Activated naive CD8-positive, alpha-beta T cell treated with anti-CD3 and anti-CD28 coated beads, Interleukin-2, amount 10 ng/mL, durations not matched to agents 7 days and 5 days (primary cell): ENCODE measurements around the gene UGT1A1. TPM values are rescaled to one million over a fixed set of nuclear protein-coding genes. Genes with fewer than 3 reads are reported as not detected.
A peak's percentile ranks its signal among the peaks of the same experiment; 100 is the strongest.

Source experiments
- ATAC-seq: fragments of 150-1000 bp; cut with Tn5 transposase; one replicate; pipeline ENCODE4 v1.10.0; 2021; ENCODE audit warnings: low read depth, moderate library complexity
- POLR2A ChIA-PET: fragments of 350-600 bp; sonication (Branson Sonifier 250); formaldehyde crosslinking; loops from one replicate; lab custom pipeline; 2021; ENCODE audit warnings: antibody characterized with exemption; lab: Charles Lee
- DNase-seq: peaks from one replicate; pipeline ENCODE4 v3.0.0; 2021
- H3K27ac Mint-ChIP-seq: one replicate; pipeline ENCODE4 v1.8.0; 2022; ENCODE audit warnings: mild to moderate bottlenecking, mixed read lengths
- H3K27me3 Mint-ChIP-seq: one replicate; pipeline ENCODE4 v1.8.0; 2022; ENCODE audit warnings: mild to moderate bottlenecking, moderate library complexity, mixed read lengths
- H3K36me3 Mint-ChIP-seq: one replicate; pipeline ENCODE4 v1.8.0; 2021; ENCODE audit warnings: mild to moderate bottlenecking, mixed read lengths
- H3K4me1 Mint-ChIP-seq: one replicate; pipeline ENCODE4 v1.8.0; 2021; ENCODE audit warnings: mixed read lengths
- H3K4me3 Mint-ChIP-seq: one replicate; pipeline ENCODE4 v1.8.0; 2022; ENCODE audit warnings: mild to moderate bottlenecking, moderate library complexity, mixed read lengths
- H3K9me3 Mint-ChIP-seq: one replicate; pipeline ENCODE4 v1.8.0; 2021; ENCODE audit warnings: mixed read lengths
- total RNA-seq, 2 experiments: library from RNA; stranded (reverse); gene quantifications; one replicate each; pipeline ENCODE4 v1.2.3, GENCODE V29; 2021

The UGT1A1 gene
- total RNA-seq, 2 experiments from 2014 or later: not detected

DNA sequence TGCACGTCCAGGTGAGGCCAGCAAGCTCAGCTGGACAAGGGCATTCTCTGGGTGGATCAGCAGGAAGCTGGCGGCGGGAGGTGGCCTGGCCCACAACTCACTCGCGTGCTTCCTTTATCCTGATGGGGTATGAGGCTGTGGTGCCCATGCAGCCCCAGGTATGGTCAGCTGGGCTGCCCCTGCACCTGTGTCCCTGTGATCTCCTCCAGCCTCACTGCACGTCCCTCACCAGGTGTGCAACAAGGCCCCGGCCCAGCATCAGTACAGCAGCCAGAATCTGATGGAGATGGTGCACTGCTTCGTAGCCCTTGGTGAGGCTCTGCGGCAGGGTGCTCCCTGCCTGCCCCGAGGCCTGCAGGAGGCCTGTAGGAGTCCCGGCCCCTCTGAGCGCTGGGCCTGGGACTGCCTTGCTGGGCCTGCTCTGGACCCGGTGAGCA, 35.7 kb downstream of the UGT1A1 start:
- POLR2A ChIA-PET: no interaction called here
- no peak for ATAC-seq

DNA sequence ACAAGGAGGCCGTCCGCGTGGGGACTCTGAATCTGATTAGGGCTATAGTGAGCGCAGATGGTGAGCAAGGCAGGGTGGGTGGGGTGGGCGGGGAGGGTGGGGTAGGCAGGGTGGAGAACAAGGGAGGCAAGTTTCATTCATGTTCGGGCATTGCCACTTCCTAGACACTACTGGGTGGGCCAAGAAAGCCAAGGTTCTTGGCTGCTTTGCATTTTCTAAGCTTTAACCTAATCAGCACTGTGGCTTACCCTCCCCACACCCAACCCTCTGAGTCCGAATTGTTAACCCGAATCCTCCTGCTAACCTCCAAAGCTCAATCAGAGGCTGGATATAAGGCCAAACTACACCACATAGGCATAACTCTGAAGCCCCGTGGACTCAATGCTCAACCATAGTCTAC, 36.2 kb downstream of the UGT1A1 start:
- Mint-ChIP-seq H3K4me1 (peaks cover 6% of the 10 kb centered on the region), H3K36me3 (no peaks in the 10 kb centered on the region), H3K27ac (no peak overlapping the region), H3K9me3 (no peaks in the 10 kb centered on the region), H3K27me3 (peaks cover 9% of the 10 kb centered on the region), H3K4me3 (no peak overlapping the region)
- POLR2A ChIA-PET: no interaction called here
- DNase-seq (no peak), ATAC-seq (no peak)

More for the DNA sequence above, 35.7 kb downstream of the UGT1A1 start:
- Mint-ChIP-seq H3K9me3 (no peaks in the 10 kb centered on the region), H3K27me3 (peaks cover 9% of the 10 kb centered on the region), H3K4me1 (peaks cover 4% of the 10 kb centered on the region), H3K4me3 (no peak overlapping the region), H3K27ac (no peak overlapping the region), H3K36me3 (no peaks in the 10 kb centered on the region)
- no peak for DNase-seq

DNA sequence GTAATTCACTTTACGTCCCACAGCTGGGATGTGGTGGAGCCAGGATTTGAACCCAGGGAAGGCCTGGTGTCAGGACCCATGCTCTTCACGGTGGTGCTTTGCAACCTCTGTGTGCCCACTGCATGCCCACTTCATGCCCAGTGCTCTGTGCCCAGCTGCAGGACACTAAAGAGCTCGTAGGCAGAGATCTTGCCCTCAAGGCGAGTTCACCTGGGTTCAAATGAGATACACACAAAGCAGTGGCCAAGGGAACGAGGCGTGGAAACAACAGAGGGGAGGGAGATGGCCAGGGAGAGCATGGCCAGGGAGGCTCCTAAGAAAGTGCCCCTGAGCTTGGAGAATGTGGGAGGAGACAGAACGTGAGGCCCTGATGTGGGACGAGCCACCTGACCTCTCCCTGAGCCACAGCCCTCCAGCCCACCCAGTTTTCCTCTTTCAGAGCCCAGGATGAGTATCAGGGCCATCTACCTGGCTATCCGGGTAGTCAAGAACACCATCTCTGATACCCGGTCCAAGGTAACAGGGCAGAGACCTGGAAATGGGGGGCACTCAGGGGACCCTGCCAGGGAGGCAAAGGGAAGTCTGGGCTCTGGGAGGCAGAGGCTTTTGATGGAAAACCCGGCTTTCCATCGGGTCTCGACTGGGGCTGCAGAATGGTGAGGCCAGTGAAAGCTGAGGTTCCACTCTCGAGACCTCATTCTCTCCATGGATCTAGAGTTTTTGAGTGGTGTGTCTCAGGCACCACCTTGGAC, 38.4 kb downstream of the UGT1A1 start:
- Mint-ChIP-seq H3K4me1 (peaks cover 7% of the 10 kb centered on the region), H3K27me3 (peaks cover 12% of the 10 kb centered on the region), H3K4me3 (no peak overlapping the region), H3K9me3 (no peaks in the 10 kb centered on the region), H3K36me3 (no peaks in the 10 kb centered on the region), H3K27ac (no peak overlapping the region)
- DNase-seq (no peak), ATAC-seq (no peak)
- POLR2A ChIA-PET: no interaction called here

DNA sequence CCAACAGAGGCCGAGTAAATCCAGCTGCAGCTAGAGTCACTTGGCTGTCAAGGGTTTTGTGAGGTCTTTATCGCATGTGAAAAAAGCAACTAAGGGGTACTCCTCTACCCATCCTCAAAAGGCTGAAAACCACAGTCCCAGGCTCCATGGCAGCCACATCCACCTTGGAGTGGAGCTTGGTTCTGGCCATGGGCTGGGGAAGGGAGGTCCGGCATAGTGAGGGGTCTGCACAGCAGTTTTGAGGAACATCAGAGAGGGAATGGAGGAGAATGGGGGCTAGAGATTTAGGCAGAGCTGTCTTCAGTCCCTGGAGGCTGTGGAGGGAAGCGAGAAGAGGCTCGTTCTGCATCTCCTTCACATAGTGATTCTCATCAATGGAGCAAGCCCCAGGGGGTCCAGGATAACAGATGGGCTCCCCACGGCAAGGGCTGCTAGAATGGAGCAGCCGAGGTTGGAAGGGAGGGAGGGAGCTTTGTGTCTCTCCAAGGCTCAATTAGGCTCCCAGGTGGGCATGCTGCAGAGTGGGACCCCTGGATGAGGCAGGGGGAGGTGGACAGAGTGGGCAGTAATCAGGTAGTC, 39.1 kb downstream of the UGT1A1 start:
- Mint-ChIP-seq H3K4me1 (peaks cover 7% of the 10 kb centered on the region), H3K27ac (no peak overlapping the region), H3K4me3 (no peak overlapping the region)

DNA sequence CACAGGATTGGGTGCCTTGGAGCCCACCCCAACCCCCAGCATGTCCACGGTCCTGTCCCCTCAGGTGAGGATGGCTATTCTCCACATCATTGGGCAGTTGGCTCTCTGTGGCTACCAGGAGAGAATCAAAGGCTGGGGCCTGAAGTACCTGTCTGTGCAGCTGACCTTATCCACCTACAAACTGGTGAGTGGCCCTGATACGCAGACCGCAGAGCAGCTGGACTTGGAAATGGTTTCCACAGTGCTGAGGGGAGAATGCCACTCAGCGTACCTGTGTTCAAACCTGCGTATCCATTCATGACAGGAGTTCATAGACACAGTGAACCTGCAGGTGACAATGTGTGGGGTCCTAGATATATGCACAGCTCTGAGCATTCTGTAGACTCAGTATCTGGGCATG, 39.6 kb downstream of the UGT1A1 start:
- no peak overlapping the region for H3K4me3 Mint-ChIP-seq
- POLR2A ChIA-PET: no interaction called here

More for the DNA sequence above, 39.1 kb downstream of the UGT1A1 start:
- POLR2A ChIA-PET: no interaction called here
- no peak for ATAC-seq
- no peaks in the 10 kb centered on the region for H3K36me3 Mint-ChIP-seq
- no peak for DNase-seq
- H3K9me3 Mint-ChIP-seq: no peaks in the 10 kb centered on the region
- H3K27me3 Mint-ChIP-seq: peaks cover 12% of the 10 kb centered on the region

DNA sequence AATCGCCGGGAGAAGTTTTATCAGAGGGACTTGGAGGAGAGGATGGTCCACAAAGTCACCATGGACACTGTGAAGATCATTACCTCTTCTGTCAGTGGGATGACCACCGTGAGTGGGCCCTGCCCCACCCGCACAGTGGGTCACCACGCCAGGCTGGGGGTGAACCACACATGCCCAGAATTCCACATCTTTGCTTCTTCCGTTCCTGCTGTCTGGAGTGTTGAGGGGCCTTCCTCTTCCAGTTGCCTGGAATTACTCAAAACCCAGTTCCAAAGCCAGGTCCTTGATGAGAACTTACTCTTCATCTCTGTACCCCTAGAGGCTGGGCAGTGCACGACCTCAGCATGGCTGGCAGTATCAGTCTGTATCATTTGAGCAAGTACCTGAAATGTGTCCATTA, 40.1 kb downstream of the UGT1A1 start:
- POLR2A ChIA-PET: no interaction called here
- peaks cover 20% of the 10 kb centered on the region for H3K27me3 Mint-ChIP-seq

More for the DNA sequence above, 39.6 kb downstream of the UGT1A1 start:
- peaks cover 7% of the 10 kb centered on the region for H3K4me1 Mint-ChIP-seq
- ATAC-seq (no peak), DNase-seq (no peak)
- no peaks in the 10 kb centered on the region for H3K9me3 Mint-ChIP-seq
- H3K27me3 Mint-ChIP-seq: peaks cover 16% of the 10 kb centered on the region
- H3K36me3 Mint-ChIP-seq: no peaks in the 10 kb centered on the region
- no peak overlapping the region for H3K27ac Mint-ChIP-seq

DNA sequence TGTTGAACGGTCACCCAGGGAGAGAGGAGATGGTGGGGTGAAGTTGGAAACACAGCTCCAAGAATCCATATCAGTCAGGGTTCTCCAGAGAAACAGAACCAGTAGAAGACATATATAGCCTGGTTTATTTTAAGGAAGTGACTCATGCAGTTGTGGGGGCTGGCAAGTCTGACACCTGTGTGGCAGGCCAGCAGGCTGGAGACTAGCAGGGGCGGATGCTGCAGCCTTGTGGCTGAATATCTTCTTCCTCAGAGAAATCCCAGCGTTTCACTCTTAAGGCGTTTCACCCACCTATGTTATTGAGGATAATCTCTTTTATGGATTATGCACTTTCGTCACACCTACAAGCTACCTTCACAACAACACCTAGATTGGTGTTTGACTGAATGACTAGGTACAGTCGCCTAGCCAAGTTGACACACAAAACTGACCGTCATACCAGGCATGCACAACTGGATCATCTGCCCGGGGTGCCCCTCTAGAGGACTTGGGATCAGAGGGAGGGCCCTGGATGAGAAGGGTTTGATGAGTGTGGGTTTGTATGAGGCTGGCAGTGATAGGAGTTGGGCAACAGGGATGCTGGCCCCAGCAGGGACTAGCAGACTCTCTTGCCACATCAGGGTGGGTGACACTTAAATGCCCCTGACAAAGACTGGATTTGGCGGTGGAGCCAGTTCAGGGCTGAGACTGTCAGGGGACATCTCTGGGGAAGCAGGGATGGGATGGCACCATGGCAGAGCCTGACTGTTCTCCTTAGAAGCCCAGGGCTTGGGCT, 41.5 kb downstream of the UGT1A1 start:
- DNase-seq: no peak
- no peak overlapping the region for H3K27ac Mint-ChIP-seq

More for the DNA sequence above, 40.1 kb downstream of the UGT1A1 start:
- H3K4me3 Mint-ChIP-seq: no peak overlapping the region
- DNase-seq: no peak
- H3K9me3 Mint-ChIP-seq: no peaks in the 10 kb centered on the region
- H3K27ac Mint-ChIP-seq: no peak overlapping the region
- no peaks in the 10 kb centered on the region for H3K36me3 Mint-ChIP-seq
- peaks cover 7% of the 10 kb centered on the region for H3K4me1 Mint-ChIP-seq
- no peak for ATAC-seq

DNA sequence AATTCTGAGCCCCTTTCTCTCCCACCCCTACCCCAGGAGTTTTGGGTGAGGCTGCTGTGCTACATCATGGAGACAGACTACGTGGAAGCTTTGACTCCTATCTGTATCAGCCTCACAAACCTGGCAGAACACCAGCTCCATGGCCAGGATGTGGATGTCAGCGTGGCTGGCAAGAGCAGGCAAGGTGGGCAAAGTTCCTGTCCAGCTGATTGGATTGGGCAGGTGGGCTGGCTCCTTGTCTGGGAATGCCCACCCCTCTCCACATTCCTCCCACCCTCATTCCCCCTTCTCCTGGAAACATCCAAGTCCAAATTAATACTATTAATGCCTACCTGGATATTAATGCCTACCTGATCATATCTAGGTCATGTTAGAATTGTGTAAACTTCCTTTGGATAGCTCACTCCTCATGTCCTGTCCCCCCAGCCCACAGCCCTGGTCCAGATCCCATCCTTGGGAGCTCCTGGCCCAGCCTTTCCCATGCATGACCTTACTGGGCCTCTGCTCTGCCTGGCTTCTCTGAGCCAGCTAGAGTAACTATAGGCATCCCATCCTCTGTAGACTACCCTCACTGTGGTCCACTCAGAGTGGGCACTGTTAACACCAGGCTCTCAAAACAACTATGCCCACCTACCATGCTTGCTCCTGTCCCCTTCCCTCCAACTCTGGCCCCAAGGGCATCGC, 42.2 kb downstream of the UGT1A1 start:
- Mint-ChIP-seq H3K27ac (no peak overlapping the region), H3K4me1 (peaks cover 7% of the 10 kb centered on the region), H3K4me3 (no peak overlapping the region), H3K27me3 (peaks cover 29% of the 10 kb centered on the region), H3K36me3 (no peaks in the 10 kb centered on the region), H3K9me3 (no peaks in the 10 kb centered on the region)
- POLR2A ChIA-PET: no interaction called here
- DNase-seq (no peak), ATAC-seq (no peak)

More for the DNA sequence above, 41.5 kb downstream of the UGT1A1 start:
- peak; percentile 92 for ATAC-seq
- Mint-ChIP-seq H3K4me3 (no peak overlapping the region), H3K9me3 (no peaks in the 10 kb centered on the region), H3K4me1 (peaks cover 7% of the 10 kb centered on the region), H3K36me3 (no peaks in the 10 kb centered on the region), H3K27me3 (peaks cover 29% of the 10 kb centered on the region)
- POLR2A ChIA-PET: no interaction called here

DNA sequence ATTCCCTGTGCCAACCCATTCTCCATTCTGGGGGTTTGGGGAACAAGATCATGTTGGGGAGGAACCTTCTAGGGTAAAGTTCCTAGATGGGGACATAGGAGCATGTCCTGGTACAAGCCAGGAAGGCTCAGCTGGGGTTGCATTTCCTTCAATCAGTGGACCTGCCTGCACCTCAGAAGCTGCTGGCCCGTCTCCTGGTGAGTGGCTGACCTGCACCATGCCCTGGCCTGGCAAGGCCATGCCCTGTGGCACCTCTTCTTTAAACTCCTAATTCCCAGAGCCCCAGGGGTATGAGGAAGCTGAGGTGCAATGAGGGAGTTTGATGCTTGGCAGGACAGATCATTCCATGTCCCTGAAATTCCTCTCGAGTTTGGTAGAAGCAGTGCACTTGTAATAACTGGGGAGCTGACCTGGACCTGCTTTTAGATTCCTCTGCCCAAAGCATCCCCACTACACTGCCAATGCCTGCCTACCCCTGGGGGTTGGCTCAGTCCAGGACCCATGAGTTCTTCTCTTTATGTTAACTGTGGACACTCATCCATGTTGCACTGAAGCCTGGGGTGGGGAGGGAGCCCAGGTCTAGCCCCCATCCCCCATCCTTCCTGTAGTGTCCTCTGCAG, 43.3 kb downstream of the UGT1A1 start:
- no peak for ATAC-seq

DNA sequence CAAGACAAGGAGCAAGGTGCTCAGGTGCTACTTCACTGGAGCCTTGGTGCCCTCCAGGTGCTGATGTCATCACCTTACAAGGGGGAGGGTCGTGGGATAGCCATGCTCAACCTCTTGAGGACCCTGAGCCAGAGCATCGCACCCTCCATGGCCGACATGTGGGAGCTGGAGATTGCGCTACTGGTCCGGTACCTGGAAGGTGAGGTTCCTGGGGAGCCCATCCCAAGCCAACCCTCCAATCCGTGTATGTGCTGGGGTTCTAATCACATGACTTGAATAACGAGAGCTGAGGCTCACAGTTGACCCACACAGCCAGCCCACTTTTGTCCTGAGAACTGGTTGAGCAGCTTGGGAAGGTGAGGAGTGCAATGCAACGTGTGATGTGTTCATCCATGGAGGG, 43.9 kb downstream of the UGT1A1 start:
- POLR2A ChIA-PET: no interaction called here
- no peaks in the 10 kb centered on the region for H3K36me3 Mint-ChIP-seq
- ATAC-seq (no peak), DNase-seq (no peak)
- peaks cover 7% of the 10 kb centered on the region for H3K4me1 Mint-ChIP-seq
- no peaks in the 10 kb centered on the region for H3K9me3 Mint-ChIP-seq
- H3K27me3 Mint-ChIP-seq: peaks cover 20% of the 10 kb centered on the region
- no peak overlapping the region for H3K27ac Mint-ChIP-seq
- H3K4me3 Mint-ChIP-seq: no peak overlapping the region

More for the DNA sequence above, 43.3 kb downstream of the UGT1A1 start:
- Mint-ChIP-seq H3K9me3 (no peaks in the 10 kb centered on the region), H3K36me3 (no peaks in the 10 kb centered on the region), H3K4me1 (peaks cover 7% of the 10 kb centered on the region), H3K27me3 (peaks cover 22% of the 10 kb centered on the region), H3K27ac (no peak overlapping the region), H3K4me3 (no peak overlapping the region)
- POLR2A ChIA-PET: no interaction called here
- no peak for DNase-seq

DNA sequence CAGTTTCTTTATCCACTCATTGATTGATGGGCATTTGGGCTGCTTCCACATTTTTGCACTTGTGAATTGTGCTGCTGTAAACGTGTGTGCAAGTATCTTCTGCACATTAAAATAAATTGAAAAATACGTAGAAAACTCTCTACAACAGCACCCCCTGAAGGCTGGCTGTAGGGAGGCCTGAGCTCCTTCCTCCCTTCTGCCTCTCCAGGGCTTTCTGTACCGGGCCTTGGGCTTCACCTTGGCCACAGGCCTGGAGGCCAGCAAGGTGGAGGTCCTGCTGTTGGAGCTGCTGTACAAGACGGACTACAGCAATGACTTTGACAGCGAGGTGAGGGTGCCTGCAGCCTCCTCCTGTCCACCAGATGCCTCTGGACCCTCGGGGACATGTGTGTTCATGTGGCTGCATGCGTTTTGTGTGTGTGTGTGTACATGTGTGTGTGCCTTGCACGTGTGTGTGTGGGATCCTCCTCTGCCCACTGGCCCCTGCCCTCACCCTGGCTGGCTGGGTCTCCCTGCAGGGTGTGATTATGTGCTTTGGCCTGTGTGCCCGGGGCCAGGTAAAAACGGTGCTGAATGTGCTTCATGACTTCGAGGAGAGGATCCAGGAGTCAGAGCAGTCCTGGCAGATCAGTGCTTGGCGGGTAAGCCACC, 47.3 kb downstream of the UGT1A1 start:
- no peak overlapping the region for H3K4me3 Mint-ChIP-seq
- DNase-seq (no peak), ATAC-seq (no peak)
- H3K27me3 Mint-ChIP-seq: peaks cover 20% of the 10 kb centered on the region
- no peaks in the 10 kb centered on the region for H3K4me1 Mint-ChIP-seq
- POLR2A ChIA-PET: no interaction called here
- no peak overlapping the region for H3K27ac Mint-ChIP-seq
- H3K36me3 Mint-ChIP-seq: no peaks in the 10 kb centered on the region
- no peaks in the 10 kb centered on the region for H3K9me3 Mint-ChIP-seq
